Germinal center (tissue), 1 donor: ENCODE results near the gene PTPRU.

Source experiments
- DNase-seq: peaks from one replicate; pipeline ENCODE4 v3.0.0; 2012; ENCODE audit warnings: mixed read lengths, low spot score

PTPRU gene

DNA sequence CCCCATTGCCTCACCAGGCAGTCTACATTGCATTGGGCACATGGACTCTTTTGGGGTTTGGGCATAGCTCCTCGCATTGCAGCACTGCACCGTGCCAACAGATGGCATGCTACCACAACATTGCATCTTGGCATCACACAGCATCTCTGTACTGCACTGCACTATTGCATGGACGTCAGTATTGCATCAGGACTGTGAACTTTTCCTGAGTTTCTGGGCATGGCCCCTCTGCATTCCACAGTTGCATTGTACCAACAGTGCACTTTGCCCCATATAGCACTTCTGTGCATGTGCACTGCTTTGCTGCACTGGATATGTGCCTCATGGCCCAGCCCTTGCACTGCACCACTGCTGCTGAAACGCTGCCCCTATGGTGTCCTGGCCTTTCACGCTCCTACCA is 9.6 kb downstream of the PTPRU start:
- DNase-seq = no peak

DNA sequence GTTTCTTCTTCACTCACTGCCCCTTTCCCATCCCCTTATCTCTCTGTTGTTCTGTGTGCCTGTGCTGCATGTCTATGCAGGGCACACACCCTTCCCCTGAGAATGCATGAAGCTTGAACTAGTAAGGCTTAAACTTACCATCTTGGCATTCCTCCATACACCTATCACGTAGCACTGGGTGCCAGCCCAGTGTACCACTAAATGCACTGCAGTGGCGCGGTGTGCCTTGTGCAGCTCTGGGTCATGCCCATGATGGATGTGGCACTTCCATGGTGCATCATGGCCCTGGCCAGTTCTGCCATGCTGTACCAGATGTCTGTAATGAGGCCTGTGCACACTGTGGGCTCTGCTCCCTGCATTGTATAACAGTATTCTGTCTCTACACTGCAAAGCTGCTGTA is 10.7 kb downstream of the PTPRU start:
- no peak for DNase-seq

DNA sequence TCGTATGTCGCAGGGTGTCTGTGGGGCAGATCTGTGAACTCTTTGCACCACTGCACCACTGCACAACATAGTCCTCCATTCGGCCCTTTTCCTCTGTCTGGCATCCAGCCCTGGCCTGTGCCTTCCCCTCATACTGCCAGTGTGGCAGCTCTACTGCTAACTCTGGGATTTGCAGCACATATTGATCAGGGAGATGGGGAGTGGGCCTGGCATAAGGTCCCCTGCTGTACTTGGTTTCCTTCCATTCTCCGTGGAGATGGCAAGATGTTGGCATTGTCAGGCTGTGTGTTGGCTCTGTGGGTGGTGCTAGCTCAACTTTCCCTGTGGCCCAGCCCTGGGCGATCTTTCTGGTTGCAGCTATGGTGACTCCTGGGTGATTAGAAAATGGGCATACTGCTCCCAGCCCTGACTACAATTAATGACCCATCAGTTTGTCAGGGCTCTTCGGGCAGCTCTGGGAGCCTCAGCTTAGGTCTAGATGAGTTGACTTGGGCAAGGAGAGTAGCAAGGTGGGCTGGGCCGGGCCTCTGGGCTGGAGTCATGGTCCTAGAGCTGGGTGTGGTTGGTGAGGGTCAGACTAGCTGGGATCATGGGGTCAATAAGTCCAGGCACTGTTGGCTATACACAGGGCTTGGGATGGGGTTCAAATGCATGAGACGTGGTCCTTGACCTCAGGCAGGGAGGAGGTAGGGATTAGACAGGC is 11.4 kb downstream of the PTPRU start:
- DNase-seq = no peak

DNA sequence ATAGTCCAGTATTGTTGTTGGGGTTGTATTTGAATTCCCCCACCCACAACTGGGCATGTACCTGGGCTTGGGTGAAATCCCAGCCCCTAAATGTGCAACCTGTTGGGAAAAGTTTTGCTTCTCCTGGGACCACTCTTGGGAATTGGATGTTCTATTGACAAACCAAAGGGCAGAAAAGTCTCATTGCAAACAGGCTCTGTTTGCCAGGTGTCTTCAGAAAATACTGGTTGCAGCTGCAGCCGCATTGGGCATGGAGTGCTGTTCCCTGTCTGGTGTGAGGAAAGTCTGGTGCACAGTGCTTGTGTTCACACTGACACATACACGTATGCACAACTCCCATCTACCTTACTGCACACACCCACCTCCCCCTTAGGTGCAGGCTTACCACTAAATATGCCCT is 12.1 kb downstream of the PTPRU start:
- DNase-seq = no peak

GRCh38 chr1:29249170-29249691 is 12.9 kb downstream of the PTPRU start:
- DNase-seq = no peak

DNA sequence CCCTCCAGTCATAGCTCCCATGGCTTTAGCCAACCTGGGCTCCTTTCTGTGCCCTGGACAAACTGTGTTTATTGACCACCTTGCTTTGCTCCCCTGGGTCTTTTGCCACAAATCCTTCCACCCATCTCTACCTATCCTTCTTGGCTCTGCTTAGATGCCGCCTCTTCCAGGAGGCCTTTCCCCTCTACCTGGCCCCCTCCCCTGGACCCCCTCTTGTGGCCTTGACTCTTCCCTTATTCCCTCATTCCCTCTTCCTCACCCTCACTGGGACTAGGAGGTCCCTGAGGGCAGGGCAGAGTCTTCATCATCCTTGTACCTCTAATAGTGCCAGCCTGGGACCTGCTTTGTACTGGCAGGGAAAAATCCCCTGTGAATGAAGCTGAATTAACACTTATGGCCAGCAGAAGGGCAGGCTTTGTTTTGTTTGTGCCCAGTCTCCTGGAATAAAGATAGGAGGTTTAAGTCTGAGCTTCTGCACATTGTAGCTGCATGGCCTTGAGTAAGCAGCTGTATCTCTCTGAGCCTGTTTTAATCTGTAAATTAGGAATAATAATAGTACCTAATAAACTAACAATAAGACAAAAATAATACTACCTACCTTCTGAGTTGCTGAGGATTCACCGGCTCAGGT is 13.7 kb downstream of the PTPRU start:
- no peak for DNase-seq

DNA sequence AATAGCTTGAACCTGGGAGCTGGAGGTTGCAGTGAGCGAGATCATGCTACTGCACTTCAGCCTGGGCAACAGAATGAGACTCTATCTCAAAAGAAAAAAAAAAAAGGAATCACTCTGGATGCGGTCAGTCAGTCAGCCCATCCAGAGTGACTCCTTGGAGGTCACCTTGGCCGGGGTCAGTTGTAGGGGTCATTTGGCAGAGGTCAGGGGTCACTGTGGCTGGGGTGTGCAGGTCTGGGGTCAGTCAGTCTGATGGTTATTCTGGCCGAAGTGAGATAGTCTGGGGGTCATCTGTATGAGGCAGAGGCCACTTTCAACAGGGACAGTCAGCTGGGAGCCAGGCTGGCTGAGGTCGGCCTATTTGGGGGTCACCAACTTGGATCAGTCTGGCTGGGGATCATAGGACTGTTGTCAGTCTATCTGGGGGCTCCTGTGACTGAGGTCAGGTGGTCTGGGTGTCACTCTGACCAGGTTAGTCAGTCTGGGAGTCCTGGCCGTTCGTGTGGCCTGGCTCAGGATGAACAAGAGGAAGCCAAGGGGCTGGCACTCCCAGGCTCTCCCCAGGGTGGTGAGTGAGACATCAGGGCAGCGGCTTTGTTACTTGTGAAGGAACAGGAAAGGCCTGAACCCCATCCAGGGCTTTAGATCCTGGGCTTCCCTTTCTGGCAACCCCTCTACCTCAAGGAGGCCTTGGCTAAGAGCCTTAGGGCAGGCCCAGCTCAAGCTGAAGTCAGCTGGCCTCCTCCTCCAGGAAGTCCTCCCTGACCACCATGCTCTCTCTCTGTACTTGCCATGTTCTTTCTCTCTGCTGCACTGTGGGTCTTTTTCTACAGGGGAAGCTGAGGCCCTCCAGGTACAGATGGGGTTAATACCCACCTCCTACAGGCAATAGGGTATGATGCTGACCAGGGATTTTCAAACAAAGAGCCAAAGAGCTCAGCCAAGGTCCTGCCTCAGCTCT is 15.1 kb downstream of the PTPRU start:
- DNase-seq = no peak

- no peak for DNase-seq
Measured at GRCh38 chr1:29253180-29253579, 16.9 kb downstream of the PTPRU start.

DNA sequence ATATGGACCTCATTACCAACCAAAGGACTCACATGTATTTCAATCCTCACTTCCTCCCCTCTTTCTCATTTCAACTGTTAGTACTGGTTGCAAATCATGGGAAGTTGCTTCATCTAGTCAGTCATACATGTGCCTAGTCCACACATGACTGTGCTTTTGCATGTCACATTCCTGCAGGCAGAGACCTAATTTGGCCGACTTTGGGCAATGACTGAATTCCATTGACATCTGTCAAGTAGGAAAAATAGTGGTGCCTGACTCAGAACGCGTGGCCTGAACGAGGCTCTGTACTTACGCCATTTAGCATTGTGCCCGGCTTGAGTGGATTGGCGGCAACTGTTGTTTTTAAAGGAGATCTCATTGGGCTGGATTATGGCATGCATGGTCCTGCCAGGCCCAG is 18.0 kb downstream of the PTPRU start:
- DNase-seq = no peak

DNA sequence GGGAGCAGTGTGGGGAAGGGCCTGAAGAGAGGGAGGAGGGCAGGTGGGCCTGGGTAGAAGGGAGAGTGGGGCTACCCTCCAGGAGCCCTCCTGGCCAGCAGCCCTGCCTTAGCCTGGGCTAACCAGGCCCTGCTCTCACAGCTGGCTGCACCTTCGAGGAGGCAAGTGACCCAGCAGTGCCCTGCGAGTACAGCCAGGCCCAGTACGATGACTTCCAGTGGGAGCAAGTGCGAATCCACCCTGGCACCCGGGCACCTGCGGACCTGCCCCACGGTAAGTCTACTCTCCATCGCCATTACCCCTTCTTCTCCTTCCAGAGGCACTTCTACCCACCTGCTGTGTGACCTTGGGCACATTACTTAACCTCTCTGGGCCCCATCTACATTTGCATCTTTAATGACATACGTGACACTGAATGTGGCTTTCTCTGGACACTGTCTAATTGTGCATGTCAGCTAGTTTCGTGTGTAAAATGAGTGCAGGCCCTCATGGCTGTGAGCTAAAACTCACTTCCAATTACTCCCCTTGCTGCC is 18.9 kb downstream of the PTPRU start:
- DNase-seq = no peak

- DNase-seq = no peak
Measured at GRCh38 chr1:29256394-29256793, 20.1 kb downstream of the PTPRU start.

GRCh38 chr1:29256979-29257804 is 20.9 kb downstream of the PTPRU start:
- no peak for DNase-seq

GRCh38 chr1:29258189-29258975 is 22.1 kb downstream of the PTPRU start:
- DNase-seq = no peak

DNA sequence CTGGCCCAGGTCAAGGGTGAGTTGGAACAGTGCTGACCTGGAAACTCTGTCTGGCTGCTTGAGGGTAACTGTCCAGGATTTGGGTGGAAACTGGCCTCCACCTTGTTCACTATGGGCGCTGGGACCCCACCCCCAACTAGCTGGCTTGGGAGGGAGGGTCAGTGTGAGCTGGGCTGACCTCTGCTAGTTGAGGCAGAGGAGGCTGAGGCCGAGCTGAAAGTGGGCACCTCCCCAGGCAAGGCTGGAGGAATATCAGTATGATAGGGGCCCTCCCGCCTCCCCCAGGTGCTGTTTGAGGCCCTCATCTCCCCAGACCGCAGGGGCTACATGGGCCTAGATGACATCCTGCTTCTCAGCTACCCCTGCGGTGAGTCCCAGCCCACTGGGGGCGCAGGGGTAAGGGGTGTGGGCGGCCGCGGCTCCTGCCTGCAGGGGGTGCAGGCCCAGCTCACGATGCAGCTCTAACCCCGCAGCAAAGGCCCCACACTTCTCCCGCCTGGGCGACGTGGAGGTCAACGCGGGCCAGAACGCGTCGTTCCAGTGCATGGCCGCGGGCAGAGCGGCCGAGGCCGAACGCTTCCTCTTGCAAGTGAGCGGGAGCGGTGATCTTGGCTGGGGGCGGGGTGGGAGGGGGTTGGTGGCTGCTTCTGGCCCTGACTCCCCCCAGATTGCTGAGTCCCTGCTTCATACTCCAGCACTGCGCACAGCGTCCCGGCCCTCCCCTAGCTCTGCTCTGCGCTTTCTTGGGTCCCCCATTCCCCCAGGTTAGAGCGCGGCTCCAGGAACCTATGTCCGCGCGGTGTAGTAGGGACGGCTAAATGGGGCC is 22.9 kb downstream of the PTPRU start:
- no peak for DNase-seq

DNA sequence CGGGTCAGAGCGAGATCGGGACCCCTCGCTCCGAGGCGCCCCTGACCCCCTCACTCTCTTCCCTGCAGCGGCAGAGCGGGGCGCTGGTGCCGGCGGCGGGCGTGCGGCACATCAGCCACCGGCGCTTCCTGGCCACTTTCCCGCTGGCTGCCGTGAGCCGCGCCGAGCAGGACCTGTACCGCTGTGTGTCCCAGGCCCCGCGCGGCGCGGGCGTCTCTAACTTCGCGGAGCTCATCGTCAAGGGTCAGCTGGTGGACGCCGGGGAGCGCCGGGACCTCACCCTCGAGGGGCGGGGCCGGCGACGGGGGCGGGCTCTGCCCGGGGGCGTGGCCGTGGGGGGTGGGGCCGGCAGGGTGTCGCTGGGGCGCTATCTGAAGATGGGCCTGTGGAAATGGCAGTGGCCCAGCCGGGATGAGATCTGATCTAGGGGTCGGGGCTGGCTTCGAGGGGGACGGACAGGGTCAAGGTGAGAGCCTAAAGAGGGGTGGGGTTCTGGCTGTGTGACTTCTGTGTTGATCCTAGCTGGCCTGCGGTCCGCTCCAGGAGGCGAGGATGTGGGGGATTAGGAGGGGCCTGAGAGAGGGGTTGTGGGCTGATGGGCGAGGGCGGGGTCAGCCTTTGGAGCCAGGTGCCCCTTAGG is 23.6 kb downstream of the PTPRU start:
- DNase-seq = peak; percentile 64

DNA sequence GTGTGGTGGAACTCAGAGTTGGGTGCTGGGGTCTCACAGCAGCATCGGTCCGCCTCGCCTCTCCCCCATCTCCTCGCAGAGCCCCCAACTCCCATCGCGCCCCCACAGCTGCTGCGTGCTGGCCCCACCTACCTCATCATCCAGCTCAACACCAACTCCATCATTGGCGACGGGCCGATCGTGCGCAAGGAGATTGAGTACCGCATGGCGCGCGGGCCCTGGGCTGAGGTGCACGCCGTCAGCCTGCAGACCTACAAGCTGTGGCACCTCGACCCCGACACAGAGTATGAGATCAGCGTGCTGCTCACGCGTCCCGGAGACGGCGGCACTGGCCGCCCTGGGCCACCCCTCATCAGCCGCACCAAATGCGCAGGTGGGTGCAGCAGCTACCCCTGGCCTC is 24.2 kb downstream of the PTPRU start:
- DNase-seq = no peak

GRCh38 chr1:29264773-29265389 is 28.6 kb downstream of the PTPRU start:
- DNase-seq = no peak

DNA sequence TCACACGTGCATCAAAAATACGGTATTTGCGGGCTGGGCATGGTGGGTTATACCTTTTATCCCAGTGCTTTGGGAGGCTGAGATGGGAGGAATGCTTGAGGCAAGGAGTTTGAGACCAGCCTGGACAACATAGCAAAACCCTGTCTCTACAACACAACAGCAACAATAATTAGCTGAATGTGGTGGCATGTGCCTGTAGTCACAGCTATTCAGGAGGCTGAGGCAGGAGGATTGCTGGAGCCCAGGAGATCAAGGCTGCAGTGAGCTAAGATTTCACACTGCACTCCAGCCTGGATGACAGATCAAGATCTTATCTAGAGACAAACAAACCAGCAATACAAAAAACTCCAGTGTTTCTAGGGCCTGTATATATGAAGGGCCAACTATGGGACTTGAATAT is 30.6 kb downstream of the PTPRU start:
- DNase-seq = no peak
